CD4-positive, alpha-beta T cell treated with Interleukin-12 subunit alpha and Interleukin-12 subunit beta, for 1 hour (primary cell): Measurements from ENCODE around the gene AFF3.
"Not testable (repeated sequence)": the region's sequence is repeated elsewhere in the genome, so short reads cannot be mapped to it uniquely, and the experiment has no call there.

Experiments
- DNase-seq: peaks from one replicate; pipeline ENCODE4 v3.0.0-alpha.2; 2020

AFF3 gene

GRCh38 chr2:100142393-100142792 is at the start of gene AFF3:
Gene AFF3 (minus strand): TSS chr2:100142590. CDS start chr2:100104454, 38,136 bp downstream.
- DNase-seq = peak; percentile 32

- no peak for DNase-seq
Measured at GRCh38 chr2:100189387-100189786, 47.0 kb upstream of the AFF3 start.

- DNase-seq = no peak
Measured at GRCh38 chr2:100188326-100188725, 45.9 kb upstream of the AFF3 start.

GRCh38 chr2:100186126-100186525 is 43.7 kb upstream of the AFF3 start:
- DNase-seq = no peak

GRCh38 chr2:100185516-100185915 is 43.1 kb upstream of the AFF3 start:
- DNase-seq = no peak

- no peak for DNase-seq
Measured at GRCh38 chr2:100185105-100185504, 42.7 kb upstream of the AFF3 start.

GRCh38 chr2:100184055-100184737 is 41.8 kb upstream of the AFF3 start:
- no peak for DNase-seq

- no peak for DNase-seq
Measured at GRCh38 chr2:100182494-100183361, 40.3 kb upstream of the AFF3 start.

- no peak for DNase-seq
Measured at GRCh38 chr2:100180503-100180902, 38.1 kb upstream of the AFF3 start.

- no peak for DNase-seq
Measured at GRCh38 chr2:100179806-100180205, 37.4 kb upstream of the AFF3 start.

- no peak for DNase-seq
Measured at GRCh38 chr2:100178864-100179263, 36.5 kb upstream of the AFF3 start.

- peak; percentile 27 for DNase-seq
Measured at GRCh38 chr2:100178085-100178788, 35.8 kb upstream of the AFF3 start.

- DNase-seq = no peak
Measured at GRCh38 chr2:100176925-100177324, 34.5 kb upstream of the AFF3 start.

- no peak for DNase-seq
Measured at GRCh38 chr2:100174026-100174431, 31.6 kb upstream of the AFF3 start.

- DNase-seq = no peak
Measured at GRCh38 chr2:100166701-100167100, 24.3 kb upstream of the AFF3 start.

- no peak for DNase-seq
Measured at GRCh38 chr2:100163605-100164004, 21.2 kb upstream of the AFF3 start.

GRCh38 chr2:100161945-100162620 is 19.7 kb upstream of the AFF3 start:
- DNase-seq = no peak

GRCh38 chr2:100160396-100160795 is 18.0 kb upstream of the AFF3 start:
- no peak for DNase-seq

GRCh38 chr2:100151832-100152231 is 9.4 kb upstream of the AFF3 start:
- not testable (repeated sequence) for DNase-seq

- DNase-seq = no peak
Measured at GRCh38 chr2:100151310-100151709, 8.9 kb upstream of the AFF3 start.

GRCh38 chr2:100148883-100149282 is 6.5 kb upstream of the AFF3 start:
- DNase-seq = no peak

GRCh38 chr2:100146657-100146960 is 4.2 kb upstream of the AFF3 start:
- DNase-seq = no peak
